Kasumi-1 (cell line): ENCODE data around the gene CFLAR.

Experiments used
- DNase-seq, 2 experiments: peaks; one replicate each; lab custom pipeline; 2025; lab: John Stamatoyannopoulos, UW

Gene CFLAR

DNA sequence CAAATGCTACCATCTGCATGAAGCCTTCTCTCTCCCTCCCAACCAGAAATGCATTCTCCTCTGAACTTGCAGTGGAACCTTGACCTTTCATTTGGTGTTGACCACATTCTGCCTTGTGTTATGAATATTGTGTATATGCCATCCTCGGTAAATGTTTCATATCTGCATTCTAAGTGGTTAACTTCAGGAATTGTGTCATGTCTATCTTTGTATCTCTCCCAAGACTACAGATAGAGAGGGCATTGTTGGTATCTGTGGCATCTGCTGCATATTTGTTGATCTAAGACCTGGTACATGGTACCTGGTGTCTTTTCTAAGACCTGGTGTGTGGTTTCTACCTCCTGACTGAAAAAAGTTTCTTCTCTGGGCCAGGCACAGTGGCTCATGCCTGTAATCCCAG is 101.0 kb downstream of the CFLAR start:
- no peak for DNase-seq

DNA sequence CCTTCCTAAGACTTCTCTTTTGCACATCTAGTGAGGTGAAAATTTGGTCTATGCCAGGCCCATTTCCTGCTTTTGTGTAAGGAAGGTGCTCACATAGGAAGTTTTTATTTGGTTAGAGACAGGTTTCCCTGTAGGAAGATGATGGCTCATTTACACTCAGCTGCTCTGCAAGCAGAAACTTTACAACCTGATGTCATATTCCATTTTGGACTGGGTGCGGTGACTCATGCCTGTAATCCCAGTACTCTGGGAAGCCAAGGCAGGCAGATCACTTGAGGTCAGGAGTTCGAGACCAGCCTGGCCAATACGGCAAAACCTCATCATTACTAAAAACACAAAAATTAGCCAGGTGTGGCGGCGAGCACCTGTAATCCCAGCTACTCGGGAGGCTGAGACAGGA is 102.8 kb downstream of the CFLAR start:
- no peak for DNase-seq

DNA sequence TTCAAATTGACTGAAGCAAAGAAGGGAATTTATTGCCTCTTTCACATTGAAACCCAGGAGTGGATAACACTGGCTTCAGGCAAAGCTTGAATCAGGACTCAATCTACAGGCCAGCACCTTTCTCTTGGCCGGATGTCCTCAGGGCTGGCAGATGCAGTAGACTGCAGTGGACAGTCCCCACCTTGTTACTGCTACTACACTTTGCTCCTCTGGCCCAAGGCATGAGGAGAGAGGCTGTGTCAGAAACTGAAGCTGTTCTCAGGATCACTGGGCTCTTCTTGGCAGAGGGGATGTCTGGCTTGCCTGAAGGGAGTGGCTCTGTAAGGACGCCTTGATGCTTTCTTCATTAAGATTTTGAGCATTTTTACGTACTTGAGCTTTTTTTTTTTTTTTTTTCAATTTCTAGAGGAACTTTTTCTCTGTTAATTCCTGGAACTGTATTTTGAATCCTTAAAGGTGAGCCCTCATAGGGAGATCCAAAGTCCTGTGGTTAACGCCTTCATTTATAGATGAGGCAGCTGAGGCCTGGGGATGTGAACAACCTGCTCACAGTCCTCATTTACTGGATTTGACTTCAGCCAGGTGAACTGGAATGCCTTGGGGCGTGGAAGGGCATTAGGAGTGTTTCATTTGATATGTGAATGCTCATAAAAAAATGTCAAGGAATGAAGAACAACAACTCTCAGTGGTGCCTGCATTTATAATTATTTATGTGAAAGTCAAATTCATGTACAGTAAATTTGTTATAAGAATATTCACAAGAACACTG is 103.5 kb downstream of the CFLAR start:
- DNase-seq, result no peak

DNA sequence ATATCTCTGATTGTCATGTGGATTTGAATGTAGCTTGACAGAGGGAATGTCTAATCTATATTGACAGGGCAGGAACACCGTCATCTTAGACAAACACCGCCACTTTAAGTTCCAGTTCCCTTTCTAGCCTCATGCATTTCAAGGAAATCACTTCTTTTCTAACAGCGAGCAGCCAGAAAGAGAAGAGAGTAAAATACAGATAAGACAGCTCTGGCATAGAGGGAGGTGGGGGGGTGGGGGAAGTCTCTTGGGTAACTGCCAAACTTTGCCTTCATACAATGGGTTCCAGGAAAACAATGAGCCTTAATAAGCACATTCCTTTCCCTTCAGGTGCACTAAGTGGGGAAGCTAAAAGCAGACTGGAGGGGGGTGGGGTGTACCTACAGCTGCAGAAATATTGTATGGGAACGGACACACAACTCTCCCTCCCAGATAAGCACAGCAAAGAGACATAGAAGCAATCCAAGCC is 104.2 kb downstream of the CFLAR start:
- DNase-seq, result peak; percentile 18 to 20

DNA sequence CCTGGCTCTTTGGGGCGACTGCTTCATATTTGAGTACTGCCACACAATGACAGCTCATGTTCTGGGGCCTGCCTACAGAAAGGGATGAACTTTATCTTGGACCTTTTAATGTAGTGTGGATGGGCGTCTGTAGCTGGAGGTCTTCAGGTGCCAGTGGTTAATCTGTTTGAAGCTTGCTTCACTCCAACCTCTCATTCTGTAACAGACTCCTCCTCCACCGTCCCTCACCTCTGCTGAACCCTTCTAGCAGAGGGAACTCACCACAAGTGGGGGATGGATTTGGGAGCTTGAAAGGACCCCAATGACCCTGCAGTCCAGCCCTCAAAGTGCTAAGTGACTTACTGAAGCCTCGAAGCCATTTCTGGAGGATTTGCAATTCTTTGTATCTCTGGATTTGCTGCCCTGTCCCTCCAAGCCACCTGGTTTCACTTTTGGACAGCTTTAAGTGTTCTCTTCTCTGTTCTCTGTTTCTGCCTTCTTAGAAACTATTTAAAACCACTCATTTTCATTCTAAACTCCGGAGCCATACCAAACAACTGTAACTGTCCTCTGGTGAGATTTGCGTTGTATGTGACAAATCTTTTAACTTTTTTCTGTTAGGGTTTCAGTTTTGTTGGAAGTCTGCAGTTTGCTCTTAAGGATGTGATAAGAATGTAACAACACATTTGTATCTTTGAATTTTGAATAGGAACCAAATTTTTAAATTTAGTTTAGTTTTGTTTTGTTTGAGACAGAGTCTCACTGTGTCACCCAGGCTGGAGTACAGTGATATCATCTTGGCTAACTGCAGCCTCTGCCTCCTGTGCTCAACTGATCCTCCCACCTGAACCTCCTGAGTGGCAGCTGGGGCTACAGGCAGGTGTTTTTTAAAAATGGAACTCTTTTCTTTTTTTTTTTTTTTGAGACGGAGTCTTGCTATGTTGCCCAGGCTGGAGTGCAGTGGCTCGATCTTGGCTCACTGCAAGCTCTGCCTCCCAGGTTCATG is 107.4 kb downstream of the CFLAR start:
- no peak for DNase-seq
